Measurements from ENCODE around the gene NHSL2. TPM values are rescaled to one million over a fixed set of nuclear protein-coding genes. Genes with fewer than 3 reads are reported as not detected.
A peak's percentile ranks its signal among the peaks of the same experiment; 100 is the strongest.

The NHSL2 gene
- total RNA-seq, 2 donors from 2014 or later: 6.9 to 11.2 TPM

DNA sequence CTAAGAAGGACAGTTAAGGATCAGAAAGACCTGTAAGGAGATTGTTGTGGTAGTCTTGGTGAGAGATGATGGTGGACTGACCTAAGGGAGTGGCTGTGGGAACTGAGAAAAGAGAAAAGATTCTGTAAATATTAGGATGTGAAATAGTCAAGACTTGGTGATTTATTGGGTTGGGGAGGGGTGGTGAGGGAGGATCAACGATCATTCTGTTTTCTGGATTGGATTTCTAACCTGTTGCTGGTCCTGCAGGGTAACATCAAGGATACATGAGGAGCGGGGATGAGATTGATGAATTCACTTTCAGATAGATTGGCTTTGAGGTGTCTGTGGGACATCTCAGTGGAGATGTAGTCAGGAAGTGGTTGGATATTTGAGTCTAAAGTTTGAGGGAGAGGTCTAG, 272.3 kb downstream of the NHSL2 start:
- no peak for DNase-seq
- peaks cover 25% of the 10 kb centered on the region for H3K9me3 Mint-ChIP-seq
- H3K36me3 ChIP-seq (ENCODE audit: control insufficient read depth, insufficient read depth, low read length): peaks cover 16% of the 10 kb centered on the region
- no peaks in the 10 kb centered on the region for H3K27me3 ChIP-seq (ENCODE audit: control insufficient read depth, insufficient read depth, low read length, poor library complexity, severe bottlenecking)
- TF ChIP-seq, protein P1, sequence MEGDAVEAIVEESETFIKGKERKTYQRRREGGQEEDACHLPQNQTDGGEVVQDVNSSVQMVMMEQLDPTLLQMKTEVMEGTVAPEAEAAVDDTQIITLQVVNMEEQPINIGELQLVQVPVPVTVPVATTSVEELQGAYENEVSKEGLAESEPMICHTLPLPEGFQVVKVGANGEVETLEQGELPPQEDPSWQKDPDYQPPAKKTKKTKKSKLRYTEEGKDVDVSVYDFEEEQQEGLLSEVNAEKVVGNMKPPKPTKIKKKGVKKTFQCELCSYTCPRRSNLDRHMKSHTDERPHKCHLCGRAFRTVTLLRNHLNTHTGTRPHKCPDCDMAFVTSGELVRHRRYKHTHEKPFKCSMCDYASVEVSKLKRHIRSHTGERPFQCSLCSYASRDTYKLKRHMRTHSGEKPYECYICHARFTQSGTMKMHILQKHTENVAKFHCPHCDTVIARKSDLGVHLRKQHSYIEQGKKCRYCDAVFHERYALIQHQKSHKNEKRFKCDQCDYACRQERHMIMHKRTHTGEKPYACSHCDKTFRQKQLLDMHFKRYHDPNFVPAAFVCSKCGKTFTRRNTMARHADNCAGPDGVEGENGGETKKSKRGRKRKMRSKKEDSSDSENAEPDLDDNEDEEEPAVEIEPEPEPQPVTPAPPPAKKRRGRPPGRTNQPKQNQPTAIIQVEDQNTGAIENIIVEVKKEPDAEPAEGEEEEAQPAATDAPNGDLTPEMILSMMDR (conservative IDR thresholded peaks at IDR 0.05): no peak
- H3K27ac ChIP-seq (ENCODE audit: low read depth, low read length): no peak overlapping the region
- H3K4me3 Mint-ChIP-seq: no peak overlapping the region
- no peak overlapping the region for H3K27ac Mint-ChIP-seq
- WGBS, 2 experiments (ENCODE audit: insufficient coverage in 1 of 2, insufficient read length in 1 of 2): 95% methylated on average over 2 of the region's 2 CpGs; no CpG with 5 or more reads in 1 of the 2 experiments
- H3K9ac ChIP-seq (ENCODE audit: extremely low read depth, low read length, poor library complexity, severe bottlenecking): no peak overlapping the region
- H3K36me3 Mint-ChIP-seq (ENCODE audit: low read depth): peaks cover 17% of the 10 kb centered on the region
- H3K9me3 ChIP-seq (ENCODE audit: control insufficient read depth, low read length): no peaks in the 10 kb centered on the region
- H3K4me1 ChIP-seq (ENCODE audit: control insufficient read depth, insufficient read depth, low read length): no peaks in the 10 kb centered on the region
- peak overlapping the region; percentile 93 for H3K4me3 ChIP-seq (ENCODE audit: low read length)
- no peaks in the 10 kb centered on the region for H3K4me1 Mint-ChIP-seq
- no peaks in the 10 kb centered on the region for H3K27me3 Mint-ChIP-seq (ENCODE audit: insufficient read depth)

DNA sequence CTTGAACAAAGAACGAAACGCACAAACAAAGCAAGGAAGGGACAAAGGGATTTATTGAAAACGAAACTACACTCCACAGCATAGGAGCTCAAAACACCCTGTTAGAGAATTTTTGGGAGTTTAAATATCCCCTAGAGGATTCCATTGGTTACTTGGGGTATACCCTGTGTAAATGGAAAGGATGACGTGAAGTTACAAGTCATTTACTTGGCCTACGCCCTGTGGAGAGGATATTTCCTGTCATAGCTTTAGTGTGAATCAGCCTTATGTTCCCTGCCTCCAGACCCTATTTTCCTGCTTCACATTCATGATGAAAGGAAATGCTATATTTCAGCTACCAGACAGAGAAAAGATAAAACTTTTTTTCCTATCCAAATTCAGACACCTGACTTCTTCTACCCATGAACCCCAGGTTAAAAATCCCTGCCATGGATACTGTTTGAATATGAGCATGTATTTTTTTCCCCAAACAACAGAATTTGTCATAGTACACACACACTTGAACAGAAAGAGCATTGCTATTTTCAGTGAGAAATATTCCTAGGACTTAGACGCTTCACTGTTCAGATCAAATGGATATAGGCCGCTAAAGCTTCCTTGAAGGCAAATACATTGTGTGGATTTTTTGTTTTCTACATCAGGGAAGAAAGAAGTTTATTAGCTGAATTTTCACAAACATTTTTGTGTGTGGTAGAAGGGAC, 291.3 kb downstream of the NHSL2 start:
- TF ChIP-seq, protein P1 (conservative IDR thresholded peaks at IDR 0.05): no peak
- Mint-ChIP-seq H3K27ac (peak overlapping the region; percentile 74), H3K9me3 (peaks cover 56% of the 10 kb centered on the region), H3K4me3 (no peak overlapping the region), H3K4me1 (peaks cover 18% of the 10 kb centered on the region), H3K36me3 (ENCODE audit: low read depth) (peaks cover 43% of the 10 kb centered on the region), H3K27me3 (ENCODE audit: insufficient read depth) (no peaks in the 10 kb centered on the region)
- Histone ChIP-seq H3K4me1 (ENCODE audit: control insufficient read depth, insufficient read depth, low read length) (no peaks in the 10 kb centered on the region), H3K27ac (ENCODE audit: low read depth, low read length) (no peak overlapping the region), H3K4me3 (ENCODE audit: low read length) (no peak overlapping the region), H3K36me3 (ENCODE audit: control insufficient read depth, insufficient read depth, low read length) (peaks cover 45% of the 10 kb centered on the region), H3K9ac (ENCODE audit: extremely low read depth, low read length, poor library complexity, severe bottlenecking) (no peak overlapping the region), H3K27me3 (ENCODE audit: control insufficient read depth, insufficient read depth, low read length, poor library complexity, severe bottlenecking) (no peaks in the 10 kb centered on the region), H3K9me3 (ENCODE audit: control insufficient read depth, low read length) (no peaks in the 10 kb centered on the region)
- no peak for DNase-seq
- 80 to 83% methylated on average over 2 to 6 of the region's 7 CpGs for WGBS, 2 experiments (ENCODE audit: insufficient coverage in 1 of 2, insufficient read length in 1 of 2)

Other genes starting within 250 kb of the NHSL2 start
- not detected for gene CXorf49, start 192.6 kb upstream of the NHSL2 start, total RNA-seq
- gene CXorf49B, start 147.5 kb upstream of the NHSL2 start, total RNA-seq: not detected
- 1 to 10 TPM; 8.4 to 9.9 TPM for gene RTL5, start 221.1 kb downstream of the NHSL2 start, total RNA-seq

Data from endodermal cell (in vitro differentiated cells).